ENCODE data around the gene OR6S1. TPM values are rescaled to one million over a fixed set of nuclear protein-coding genes. Genes with fewer than 3 reads are reported as not detected.

Gene OR6S1
- total and polyA plus RNA-seq, 10 of the 15 experiments (the other 5 are each of a cell fraction or from before 2014, with no cell fraction given), result 0.22 to 0.67 (median 0.43) TPM; not detected in 4

DNA sequence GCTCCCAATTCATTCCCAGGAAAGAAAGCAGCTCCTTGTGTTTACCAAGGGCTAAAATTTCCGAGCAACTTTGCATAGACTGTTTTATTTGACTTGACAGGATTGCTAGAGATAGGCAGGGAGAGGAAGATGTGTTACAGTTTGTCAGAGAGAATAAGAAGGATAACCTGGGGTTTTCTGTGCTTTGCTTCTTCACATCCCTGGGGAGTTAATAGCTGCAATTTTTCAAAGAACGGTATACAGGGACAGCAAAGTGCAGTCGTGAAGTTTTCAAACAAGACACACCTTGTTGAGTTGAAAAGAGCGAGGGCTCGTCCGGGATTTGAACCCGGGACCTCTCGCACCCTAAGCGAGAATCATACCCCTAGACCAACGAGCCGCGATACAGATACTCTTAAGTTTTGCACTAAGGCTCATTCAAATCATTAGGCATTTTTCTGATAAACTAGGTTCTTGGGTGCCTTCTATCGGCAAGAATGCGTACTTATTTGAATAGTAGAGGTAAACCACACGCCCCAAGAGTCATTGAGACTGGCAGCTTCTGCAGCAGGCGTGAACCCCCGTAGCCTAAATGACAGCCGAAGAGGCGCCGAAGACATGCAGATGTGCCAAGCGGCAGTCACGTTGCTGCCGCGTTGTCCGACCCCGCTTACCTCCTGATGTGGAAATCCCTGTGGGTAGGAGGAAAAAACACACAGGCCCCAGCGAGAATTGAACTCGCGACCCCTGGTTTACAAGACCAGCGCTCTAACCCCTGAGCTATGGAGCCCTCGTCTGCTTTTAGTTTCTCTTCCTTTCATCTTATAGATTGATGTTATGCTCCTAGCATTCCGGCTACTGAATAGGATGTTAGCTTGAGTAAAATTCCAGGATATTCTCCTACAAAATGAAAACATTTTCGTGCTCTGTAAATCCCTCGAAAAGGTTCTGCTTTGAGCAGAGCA lies 28.1 kb downstream of the OR6S1 start (continued):
- TF ChIP-seq, protein P1, sequence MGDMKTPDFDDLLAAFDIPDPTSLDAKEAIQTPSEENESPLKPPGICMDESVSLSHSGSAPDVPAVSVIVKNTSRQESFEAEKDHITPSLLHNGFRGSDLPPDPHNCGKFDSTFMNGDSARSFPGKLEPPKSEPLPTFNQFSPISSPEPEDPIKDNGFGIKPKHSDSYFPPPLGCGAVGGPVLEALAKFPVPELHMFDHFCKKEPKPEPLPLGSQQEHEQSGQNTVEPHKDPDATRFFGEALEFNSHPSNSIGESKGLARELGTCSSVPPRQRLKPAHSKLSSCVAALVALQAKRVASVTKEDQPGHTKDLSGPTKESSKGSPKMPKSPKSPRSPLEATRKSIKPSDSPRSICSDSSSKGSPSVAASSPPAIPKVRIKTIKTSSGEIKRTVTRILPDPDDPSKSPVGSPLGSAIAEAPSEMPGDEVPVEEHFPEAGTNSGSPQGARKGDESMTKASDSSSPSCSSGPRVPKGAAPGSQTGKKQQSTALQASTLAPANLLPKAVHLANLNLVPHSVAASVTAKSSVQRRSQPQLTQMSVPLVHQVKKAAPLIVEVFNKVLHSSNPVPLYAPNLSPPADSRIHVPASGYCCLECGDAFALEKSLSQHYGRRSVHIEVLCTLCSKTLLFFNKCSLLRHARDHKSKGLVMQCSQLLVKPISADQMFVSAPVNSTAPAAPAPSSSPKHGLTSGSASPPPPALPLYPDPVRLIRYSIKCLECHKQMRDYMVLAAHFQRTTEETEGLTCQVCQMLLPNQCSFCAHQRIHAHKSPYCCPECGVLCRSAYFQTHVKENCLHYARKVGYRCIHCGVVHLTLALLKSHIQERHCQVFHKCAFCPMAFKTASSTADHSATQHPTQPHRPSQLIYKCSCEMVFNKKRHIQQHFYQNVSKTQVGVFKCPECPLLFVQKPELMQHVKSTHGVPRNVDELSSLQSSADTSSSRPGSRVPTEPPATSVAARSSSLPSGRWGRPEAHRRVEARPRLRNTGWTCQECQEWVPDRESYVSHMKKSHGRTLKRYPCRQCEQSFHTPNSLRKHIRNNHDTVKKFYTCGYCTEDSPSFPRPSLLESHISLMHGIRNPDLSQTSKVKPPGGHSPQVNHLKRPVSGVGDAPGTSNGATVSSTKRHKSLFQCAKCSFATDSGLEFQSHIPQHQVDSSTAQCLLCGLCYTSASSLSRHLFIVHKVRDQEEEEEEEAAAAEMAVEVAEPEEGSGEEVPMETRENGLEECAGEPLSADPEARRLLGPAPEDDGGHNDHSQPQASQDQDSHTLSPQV (IDR thresholded peaks at IDR 0.05), result no peak
- TF ChIP-seq, protein P2, sequence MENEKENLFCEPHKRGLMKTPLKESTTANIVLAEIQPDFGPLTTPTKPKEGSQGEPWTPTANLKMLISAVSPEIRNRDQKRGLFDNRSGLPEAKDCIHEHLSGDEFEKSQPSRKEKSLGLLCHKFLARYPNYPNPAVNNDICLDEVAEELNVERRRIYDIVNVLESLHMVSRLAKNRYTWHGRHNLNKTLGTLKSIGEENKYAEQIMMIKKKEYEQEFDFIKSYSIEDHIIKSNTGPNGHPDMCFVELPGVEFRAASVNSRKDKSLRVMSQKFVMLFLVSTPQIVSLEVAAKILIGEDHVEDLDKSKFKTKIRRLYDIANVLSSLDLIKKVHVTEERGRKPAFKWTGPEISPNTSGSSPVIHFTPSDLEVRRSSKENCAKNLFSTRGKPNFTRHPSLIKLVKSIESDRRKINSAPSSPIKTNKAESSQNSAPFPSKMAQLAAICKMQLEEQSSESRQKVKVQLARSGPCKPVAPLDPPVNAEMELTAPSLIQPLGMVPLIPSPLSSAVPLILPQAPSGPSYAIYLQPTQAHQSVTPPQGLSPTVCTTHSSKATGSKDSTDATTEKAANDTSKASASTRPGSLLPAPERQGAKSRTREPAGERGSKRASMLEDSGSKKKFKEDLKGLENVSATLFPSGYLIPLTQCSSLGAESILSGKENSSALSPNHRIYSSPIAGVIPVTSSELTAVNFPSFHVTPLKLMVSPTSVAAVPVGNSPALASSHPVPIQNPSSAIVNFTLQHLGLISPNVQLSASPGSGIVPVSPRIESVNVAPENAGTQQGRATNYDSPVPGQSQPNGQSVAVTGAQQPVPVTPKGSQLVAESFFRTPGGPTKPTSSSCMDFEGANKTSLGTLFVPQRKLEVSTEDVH (IDR thresholded peaks at IDR 0.05; ENCODE audit: low read depth, partially characterized antibody), result peak; percentile 31
- TF ChIP-seq, protein P3, sequence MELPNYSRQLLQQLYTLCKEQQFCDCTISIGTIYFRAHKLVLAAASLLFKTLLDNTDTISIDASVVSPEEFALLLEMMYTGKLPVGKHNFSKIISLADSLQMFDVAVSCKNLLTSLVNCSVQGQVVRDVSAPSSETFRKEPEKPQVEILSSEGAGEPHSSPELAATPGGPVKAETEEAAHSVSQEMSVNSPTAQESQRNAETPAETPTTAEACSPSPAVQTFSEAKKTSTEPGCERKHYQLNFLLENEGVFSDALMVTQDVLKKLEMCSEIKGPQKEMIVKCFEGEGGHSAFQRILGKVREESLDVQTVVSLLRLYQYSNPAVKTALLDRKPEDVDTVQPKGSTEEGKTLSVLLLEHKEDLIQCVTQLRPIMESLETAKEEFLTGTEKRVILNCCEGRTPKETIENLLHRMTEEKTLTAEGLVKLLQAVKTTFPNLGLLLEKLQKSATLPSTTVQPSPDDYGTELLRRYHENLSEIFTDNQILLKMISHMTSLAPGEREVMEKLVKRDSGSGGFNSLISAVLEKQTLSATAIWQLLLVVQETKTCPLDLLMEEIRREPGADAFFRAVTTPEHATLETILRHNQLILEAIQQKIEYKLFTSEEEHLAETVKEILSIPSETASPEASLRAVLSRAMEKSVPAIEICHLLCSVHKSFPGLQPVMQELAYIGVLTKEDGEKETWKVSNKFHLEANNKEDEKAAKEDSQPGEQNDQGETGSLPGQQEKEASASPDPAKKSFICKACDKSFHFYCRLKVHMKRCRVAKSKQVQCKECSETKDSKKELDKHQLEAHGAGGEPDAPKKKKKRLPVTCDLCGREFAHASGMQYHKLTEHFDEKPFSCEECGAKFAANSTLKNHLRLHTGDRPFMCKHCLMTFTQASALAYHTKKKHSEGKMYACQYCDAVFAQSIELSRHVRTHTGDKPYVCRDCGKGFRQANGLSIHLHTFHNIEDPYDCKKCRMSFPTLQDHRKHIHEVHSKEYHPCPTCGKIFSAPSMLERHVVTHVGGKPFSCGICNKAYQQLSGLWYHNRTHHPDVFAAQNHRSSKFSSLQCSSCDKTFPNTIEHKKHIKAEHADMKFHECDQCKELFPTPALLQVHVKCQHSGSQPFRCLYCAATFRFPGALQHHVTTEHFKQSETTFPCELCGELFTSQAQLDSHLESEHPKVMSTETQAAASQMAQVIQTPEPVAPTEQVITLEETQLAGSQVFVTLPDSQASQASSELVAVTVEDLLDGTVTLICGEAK (IDR thresholded peaks at IDR 0.05; ENCODE audit: borderline replicate concordance), result peak; percentile 72; the same call in 1 of the 2 replicates
- TF ChIP-seq MTA3 (IDR thresholded peaks at IDR 0.05; ENCODE audit: borderline replicate concordance, low read length) (peak; percentile 72), ZNF622 (IDR thresholded peaks at IDR 0.05) (no peak), NFIC (IDR thresholded peaks at IDR 0.05; ENCODE audit: low read depth, low read length) (peak; percentile 61), ESRRA (IDR thresholded peaks at IDR 0.05; ENCODE audit: low read length) (no peak), BACH1 (IDR thresholded peaks at IDR 0.05; ENCODE audit: borderline replicate concordance) (no peak), DPF2 (IDR thresholded peaks at IDR 0.05) (0 out of 2 replicates have a peak, but pooled peaks have one; percentile 33), BMI1 (IDR thresholded peaks at IDR 0.05; ENCODE audit: borderline replicate concordance) (no peak), RBBP5 (conservative IDR thresholded peaks at IDR 0.05) (no peak), ZNF24 (IDR thresholded peaks at IDR 0.05) (peak; percentile 99), GABPA (IDR thresholded peaks at IDR 0.05; ENCODE audit: low read depth) (peak; percentile 14; the same call in 1 of the 2 replicates)
- TF ChIP-seq, protein P4, sequence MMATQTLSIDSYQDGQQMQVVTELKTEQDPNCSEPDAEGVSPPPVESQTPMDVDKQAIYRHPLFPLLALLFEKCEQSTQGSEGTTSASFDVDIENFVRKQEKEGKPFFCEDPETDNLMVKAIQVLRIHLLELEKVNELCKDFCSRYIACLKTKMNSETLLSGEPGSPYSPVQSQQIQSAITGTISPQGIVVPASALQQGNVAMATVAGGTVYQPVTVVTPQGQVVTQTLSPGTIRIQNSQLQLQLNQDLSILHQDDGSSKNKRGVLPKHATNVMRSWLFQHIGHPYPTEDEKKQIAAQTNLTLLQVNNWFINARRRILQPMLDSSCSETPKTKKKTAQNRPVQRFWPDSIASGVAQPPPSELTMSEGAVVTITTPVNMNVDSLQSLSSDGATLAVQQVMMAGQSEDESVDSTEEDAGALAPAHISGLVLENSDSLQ (IDR thresholded peaks at IDR 0.05), result peak; percentile 94
- TF ChIP-seq, protein P5, sequence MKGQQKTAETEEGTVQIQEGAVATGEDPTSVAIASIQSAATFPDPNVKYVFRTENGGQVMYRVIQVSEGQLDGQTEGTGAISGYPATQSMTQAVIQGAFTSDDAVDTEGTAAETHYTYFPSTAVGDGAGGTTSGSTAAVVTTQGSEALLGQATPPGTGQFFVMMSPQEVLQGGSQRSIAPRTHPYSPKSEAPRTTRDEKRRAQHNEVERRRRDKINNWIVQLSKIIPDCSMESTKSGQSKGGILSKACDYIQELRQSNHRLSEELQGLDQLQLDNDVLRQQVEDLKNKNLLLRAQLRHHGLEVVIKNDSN (IDR thresholded peaks at IDR 0.05; ENCODE audit: borderline replicate concordance, extremely low read length, insufficient read depth, low read depth, low read length), result no peak

All from GM12878 (cell line).